OCI-LY3 (cell line): Measurements from ENCODE around the gene RSBN1.

Source experiments
- EZH2phosphoT487 ChIP-seq: fragments of 200-600 bp; shearing (Covaris generic); IDR thresholded peaks from 2 replicates; pipeline ENCODE4 v1.6.1; 2018; ENCODE audit warnings: antibody characterized with exemption, mixed run types, low read depth
- TF ChIP-seq, protein P1 (sequence below): fragments of 200-600, 300-600 bp; sonication (generic); IDR thresholded peaks from 2 replicates; pipeline ENCODE4 v1.5.1; 2014; ENCODE audit warnings: antibody characterized with exemption, low read length, low read depth

DNA sequence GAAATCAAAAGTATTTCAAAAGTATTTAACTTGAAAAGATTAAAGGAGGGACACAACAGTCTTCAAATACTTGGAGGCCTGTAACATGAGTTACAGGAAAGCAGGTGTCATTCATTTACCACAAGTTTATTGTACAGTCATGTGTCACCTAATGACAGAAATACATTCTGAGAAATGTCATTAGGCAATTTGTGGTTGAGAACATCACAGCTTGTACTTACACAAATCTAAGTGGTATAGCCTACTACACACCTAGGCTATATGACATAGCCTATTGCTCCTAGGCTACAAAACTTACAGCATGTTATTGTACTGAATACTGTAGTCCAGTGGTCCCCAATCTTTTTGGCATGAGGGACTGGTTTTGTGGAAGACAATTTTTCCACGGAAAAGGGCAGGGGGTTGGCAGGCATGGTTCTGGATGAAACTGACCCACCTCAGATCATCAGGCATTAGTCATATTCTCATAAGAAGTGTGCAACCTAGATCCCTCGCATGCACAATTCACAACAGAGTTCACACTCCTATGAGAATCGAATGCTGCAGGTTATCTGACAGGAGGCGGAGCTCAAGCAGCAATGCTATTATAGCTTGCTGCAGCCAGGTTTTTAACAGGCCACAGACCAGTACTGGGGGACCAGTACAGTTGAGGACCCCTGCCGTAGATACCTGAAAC is 28.0 kb downstream of the RSBN1 start:
- TF ChIP-seq, protein P1, sequence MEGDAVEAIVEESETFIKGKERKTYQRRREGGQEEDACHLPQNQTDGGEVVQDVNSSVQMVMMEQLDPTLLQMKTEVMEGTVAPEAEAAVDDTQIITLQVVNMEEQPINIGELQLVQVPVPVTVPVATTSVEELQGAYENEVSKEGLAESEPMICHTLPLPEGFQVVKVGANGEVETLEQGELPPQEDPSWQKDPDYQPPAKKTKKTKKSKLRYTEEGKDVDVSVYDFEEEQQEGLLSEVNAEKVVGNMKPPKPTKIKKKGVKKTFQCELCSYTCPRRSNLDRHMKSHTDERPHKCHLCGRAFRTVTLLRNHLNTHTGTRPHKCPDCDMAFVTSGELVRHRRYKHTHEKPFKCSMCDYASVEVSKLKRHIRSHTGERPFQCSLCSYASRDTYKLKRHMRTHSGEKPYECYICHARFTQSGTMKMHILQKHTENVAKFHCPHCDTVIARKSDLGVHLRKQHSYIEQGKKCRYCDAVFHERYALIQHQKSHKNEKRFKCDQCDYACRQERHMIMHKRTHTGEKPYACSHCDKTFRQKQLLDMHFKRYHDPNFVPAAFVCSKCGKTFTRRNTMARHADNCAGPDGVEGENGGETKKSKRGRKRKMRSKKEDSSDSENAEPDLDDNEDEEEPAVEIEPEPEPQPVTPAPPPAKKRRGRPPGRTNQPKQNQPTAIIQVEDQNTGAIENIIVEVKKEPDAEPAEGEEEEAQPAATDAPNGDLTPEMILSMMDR: no peak
- no peak for TF ChIP-seq EZH2phosphoT487
